ENCODE measurements around the gene SLC8A3. TPM values are rescaled to one million over a fixed set of nuclear protein-coding genes. Genes with fewer than 3 reads are reported as not detected.

Gene SLC8A3
- total and polyA plus RNA-seq, 9 donors = 0.04 to 0.53 (median 0.10) TPM; not detected in 3

GRCh38 chr14:70213721-70214282 is 25.1 kb upstream of the SLC8A3 start:
- Histone ChIP-seq H3K4me3 (no peak overlapping the region), H3K36me3 (no peaks in the 10 kb centered on the region), H3K27me3 (no peaks in the 10 kb centered on the region), H3K4me1 (ENCODE audit: insufficient read depth) (no peaks in the 10 kb centered on the region), H3K9me3 (no peaks in the 10 kb centered on the region), H3K27ac (no peak overlapping the region)
- no peak for DNase-seq
- TF ChIP-seq POLR2A (IDR thresholded peaks at IDR 0.05) = no peak
- TF ChIP-seq, protein P1, sequence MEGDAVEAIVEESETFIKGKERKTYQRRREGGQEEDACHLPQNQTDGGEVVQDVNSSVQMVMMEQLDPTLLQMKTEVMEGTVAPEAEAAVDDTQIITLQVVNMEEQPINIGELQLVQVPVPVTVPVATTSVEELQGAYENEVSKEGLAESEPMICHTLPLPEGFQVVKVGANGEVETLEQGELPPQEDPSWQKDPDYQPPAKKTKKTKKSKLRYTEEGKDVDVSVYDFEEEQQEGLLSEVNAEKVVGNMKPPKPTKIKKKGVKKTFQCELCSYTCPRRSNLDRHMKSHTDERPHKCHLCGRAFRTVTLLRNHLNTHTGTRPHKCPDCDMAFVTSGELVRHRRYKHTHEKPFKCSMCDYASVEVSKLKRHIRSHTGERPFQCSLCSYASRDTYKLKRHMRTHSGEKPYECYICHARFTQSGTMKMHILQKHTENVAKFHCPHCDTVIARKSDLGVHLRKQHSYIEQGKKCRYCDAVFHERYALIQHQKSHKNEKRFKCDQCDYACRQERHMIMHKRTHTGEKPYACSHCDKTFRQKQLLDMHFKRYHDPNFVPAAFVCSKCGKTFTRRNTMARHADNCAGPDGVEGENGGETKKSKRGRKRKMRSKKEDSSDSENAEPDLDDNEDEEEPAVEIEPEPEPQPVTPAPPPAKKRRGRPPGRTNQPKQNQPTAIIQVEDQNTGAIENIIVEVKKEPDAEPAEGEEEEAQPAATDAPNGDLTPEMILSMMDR (IDR thresholded peaks at IDR 0.05) = no peak
- no peak for TF ChIP-seq EP300 (IDR thresholded peaks at IDR 0.05)
- 6 to 15% (median 10%) methylated on average over 3 of the region's 3 CpGs for WGBS, 3 donors
- intact Hi-C loops (cut with DNase I) = no loop called here

DNA sequence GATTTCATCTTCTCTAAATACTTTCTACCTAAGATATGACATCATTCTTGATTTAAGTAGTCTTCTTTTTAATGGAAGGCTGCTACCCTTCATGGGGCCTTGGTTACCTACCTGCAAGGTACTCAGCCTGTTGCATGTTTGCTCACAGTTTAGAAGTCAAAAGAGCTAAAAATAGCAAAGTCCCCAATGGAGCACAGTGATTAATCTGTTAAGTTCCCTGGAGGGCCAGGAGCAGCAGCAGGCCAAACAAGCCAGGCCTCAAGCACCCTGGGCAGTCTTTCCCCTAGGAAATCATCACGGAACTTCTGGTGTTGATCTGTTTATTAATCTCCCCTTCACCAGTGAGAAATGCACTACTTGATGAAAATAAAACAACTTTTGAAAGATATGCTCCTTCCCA is 24.0 kb upstream of the SLC8A3 start:
- intact Hi-C loops (cut with DNase I) = no loop called here
- no peak for TF ChIP-seq EP300 (IDR thresholded peaks at IDR 0.05)
- TF ChIP-seq, protein P1 (IDR thresholded peaks at IDR 0.05) = no peak
- no peak for TF ChIP-seq POLR2A (IDR thresholded peaks at IDR 0.05)
- H3K4me3 ChIP-seq = no peak overlapping the region
- no peaks in the 10 kb centered on the region for H3K4me1 ChIP-seq (ENCODE audit: insufficient read depth)
- H3K9me3 ChIP-seq = no peaks in the 10 kb centered on the region
- no peak for DNase-seq
- no peaks in the 10 kb centered on the region for H3K36me3 ChIP-seq
- H3K27ac ChIP-seq = no peak overlapping the region
- no peaks in the 10 kb centered on the region for H3K27me3 ChIP-seq
- WGBS, 3 donors = 40 to 61% (median 53%) methylated on average over 1 of the region's 1 CpG

DNA sequence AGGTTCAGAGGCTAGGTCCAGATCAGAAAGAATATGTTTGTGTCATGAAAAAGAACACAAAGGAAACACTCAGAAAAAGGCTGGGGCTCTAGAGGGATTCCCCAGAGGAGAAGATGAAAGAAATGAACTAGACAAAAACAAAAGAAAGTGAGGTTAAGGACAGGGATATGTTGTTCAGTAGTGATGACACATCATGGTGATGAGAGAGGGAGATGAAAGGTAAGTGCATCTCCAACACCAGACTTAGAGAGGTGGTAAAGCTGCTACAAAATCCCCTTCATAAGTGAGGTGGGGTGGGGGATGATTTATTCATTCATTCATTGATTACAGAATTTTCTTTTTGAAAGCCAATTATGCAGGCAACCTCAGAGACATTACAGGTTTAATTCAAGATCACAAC is 19.6 kb upstream of the SLC8A3 start:
- intact Hi-C loops (cut with DNase I) = no loop called here
- no peak overlapping the region for H3K27ac ChIP-seq
- H3K4me1 ChIP-seq (ENCODE audit: insufficient read depth) = no peaks in the 10 kb centered on the region
- H3K9me3 ChIP-seq = no peaks in the 10 kb centered on the region
- H3K36me3 ChIP-seq = no peaks in the 10 kb centered on the region
- no peak overlapping the region for H3K4me3 ChIP-seq
- TF ChIP-seq POLR2A (IDR thresholded peaks at IDR 0.05) (no peak), EP300 (IDR thresholded peaks at IDR 0.05) (no peak)
- TF ChIP-seq, protein P1 (IDR thresholded peaks at IDR 0.05) = no peak
- DNase-seq = no peak
- no peaks in the 10 kb centered on the region for H3K27me3 ChIP-seq

DNA sequence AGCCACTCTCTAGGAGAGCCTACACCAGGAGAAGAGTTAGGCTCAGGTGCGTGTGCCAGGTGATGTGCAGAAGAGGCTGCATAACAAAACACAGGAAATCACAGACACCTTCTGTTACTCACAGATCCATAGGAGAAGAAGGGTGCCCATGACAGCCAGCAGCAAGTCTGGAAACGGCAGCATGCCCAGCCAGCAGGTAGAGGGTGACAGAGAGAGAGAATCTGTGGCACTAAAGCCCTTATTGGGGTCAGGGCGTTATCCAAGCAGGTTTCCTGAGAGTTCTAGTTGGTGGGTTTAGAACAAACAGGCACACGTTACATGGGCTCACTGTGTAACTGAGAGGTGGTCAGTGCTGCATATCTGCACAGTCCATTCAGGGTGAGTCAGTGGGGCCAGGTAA is 14.9 kb upstream of the SLC8A3 start:
- no peak overlapping the region for H3K4me3 ChIP-seq
- WGBS, 3 donors = 77 to 82% (median 79%) methylated on average over 4 of the region's 4 CpGs
- no peaks in the 10 kb centered on the region for H3K27me3 ChIP-seq
- no peaks in the 10 kb centered on the region for H3K36me3 ChIP-seq
- no peaks in the 10 kb centered on the region for H3K9me3 ChIP-seq
- H3K27ac ChIP-seq = no peak overlapping the region
- DNase-seq = no peak
- TF ChIP-seq EP300 (IDR thresholded peaks at IDR 0.05) = no peak
- TF ChIP-seq, protein P1 (IDR thresholded peaks at IDR 0.05) = no peak
- intact Hi-C loops (cut with DNase I) = no loop called here
- H3K4me1 ChIP-seq (ENCODE audit: insufficient read depth) = no peaks in the 10 kb centered on the region
